ENCODE data around the gene JARID2.
A peak's percentile ranks its signal among the peaks of the same experiment; 100 is the strongest.
"Not testable (repeated sequence)": the region's sequence is repeated elsewhere in the genome, so short reads cannot be mapped to it uniquely, and the experiment has no call there.

Gene JARID2

GRCh38 chr6:15265787-15266186, 19.9 kb downstream of the JARID2 start:
- DNase-seq = no peak

- peak; percentile 84 for DNase-seq
These were observed 20.6 kb downstream of the JARID2 start for GRCh38 chr6:15266423-15266996.

GRCh38 chr6:15267221-15267620, 21.4 kb downstream of the JARID2 start:
- DNase-seq = no peak

- peak; percentile 42 for DNase-seq
These were observed 22.5 kb downstream of the JARID2 start for GRCh38 chr6:15268137-15268908.

- peak; percentile 85 for DNase-seq
These were observed 23.1 kb downstream of the JARID2 start for GRCh38 chr6:15269011-15269410.

GRCh38 chr6:15269619-15270018, 23.8 kb downstream of the JARID2 start:
- DNase-seq = no peak

- no peak for DNase-seq
These were observed 24.5 kb downstream of the JARID2 start for GRCh38 chr6:15270402-15270801.

- no peak for DNase-seq
These were observed 26.7 kb downstream of the JARID2 start for GRCh38 chr6:15272562-15272961.

GRCh38 chr6:15274692-15275387, 29.0 kb downstream of the JARID2 start:
- DNase-seq = no peak

- DNase-seq = no peak
These were observed 30.4 kb downstream of the JARID2 start for GRCh38 chr6:15276036-15276985.

- no peak for DNase-seq
These were observed 33.3 kb downstream of the JARID2 start for GRCh38 chr6:15279047-15279661.

GRCh38 chr6:15280028-15280427, 34.2 kb downstream of the JARID2 start:
- no peak for DNase-seq

GRCh38 chr6:15280961-15281360, 35.1 kb downstream of the JARID2 start:
- DNase-seq = no peak

GRCh38 chr6:15282334-15282733, 36.5 kb downstream of the JARID2 start:
- no peak for DNase-seq

GRCh38 chr6:15283986-15284361, 38.1 kb downstream of the JARID2 start:
- no peak for DNase-seq

- DNase-seq = no peak
These were observed 38.9 kb downstream of the JARID2 start for GRCh38 chr6:15284743-15285142.

GRCh38 chr6:15285682-15286294, 39.9 kb downstream of the JARID2 start:
- DNase-seq = no peak

GRCh38 chr6:15287670-15288375, 42.0 kb downstream of the JARID2 start:
- DNase-seq = peak; percentile 81

GRCh38 chr6:15288856-15289255, 43.0 kb downstream of the JARID2 start:
- DNase-seq = peak; percentile 51

GRCh38 chr6:15289456-15289855, 43.6 kb downstream of the JARID2 start:
- DNase-seq = not testable (repeated sequence)

GRCh38 chr6:15290067-15290680, 44.3 kb downstream of the JARID2 start:
- no peak for DNase-seq
